Measurements from ENCODE around the gene CARMIL1.
A peak's percentile ranks its signal among the peaks of the same experiment; 100 is the strongest.

CARMIL1 gene

DNA sequence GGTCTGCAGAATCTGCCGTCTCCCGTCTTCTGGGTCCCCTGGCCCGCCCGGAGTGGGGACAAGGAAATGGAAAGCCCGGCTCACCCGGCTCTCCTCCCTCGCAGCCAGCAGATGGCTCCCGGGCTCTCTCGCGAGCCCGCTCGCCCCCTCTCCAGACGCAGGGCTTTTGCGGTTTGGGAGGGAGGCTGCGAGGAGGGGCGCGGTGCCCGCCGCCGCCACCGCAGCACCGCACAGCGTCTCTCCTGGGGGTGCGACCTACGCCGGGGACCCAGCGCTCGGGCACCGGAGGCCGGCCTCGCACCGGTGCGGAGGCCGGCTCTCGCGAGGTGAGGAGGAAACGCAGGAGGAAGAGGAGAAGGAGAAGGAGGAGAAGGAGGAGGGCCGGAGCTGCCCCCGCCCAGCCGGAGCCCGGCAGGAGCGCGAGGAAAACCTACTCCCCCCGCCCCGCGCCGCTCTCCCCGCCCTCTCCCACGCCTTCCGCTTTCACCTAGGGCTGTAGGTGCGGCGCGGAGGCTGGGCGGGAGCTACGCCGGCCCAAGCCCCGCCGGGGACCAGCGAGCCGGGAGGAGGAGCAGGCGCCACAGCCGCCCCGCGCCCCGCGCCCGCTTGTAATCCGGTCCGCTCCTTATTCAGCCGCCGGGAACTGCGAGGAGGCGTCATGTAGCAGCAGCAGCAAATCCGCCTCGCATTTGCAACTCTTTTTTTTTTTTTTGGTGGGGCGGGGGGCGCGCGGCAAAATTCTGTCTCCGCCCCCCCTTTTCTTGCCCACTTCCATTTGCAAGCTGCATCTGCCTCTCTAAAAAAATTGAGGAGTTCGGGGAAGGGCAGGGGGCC, at the start of gene CARMIL1:
Gene CARMIL1, plus strand, starts transcription at position 461 of the 834 bp plus-strand sequence. CDS start 422 bp downstream, outside the sequence.
- Histone ChIP-seq H3K36me3 (ENCODE audit: low read depth) (no peaks in the 10 kb centered on the region), H3K9me3 (ENCODE audit: severe bottlenecking) (no peaks in the 10 kb centered on the region), H3K4me1 (ENCODE audit: insufficient read depth, poor library complexity, severe bottlenecking) (peaks cover 17% of the 10 kb centered on the region), H3K27ac (ENCODE audit: poor library complexity, severe bottlenecking) (peak within 1 kb of the TSS; percentile 58), H3K4me3 (ENCODE audit: severe bottlenecking) (peak within 1 kb of the TSS; percentile 97), H3K27me3 (ENCODE audit: insufficient read depth, poor library complexity, severe bottlenecking) (no peaks in the 10 kb centered on the region)
- ATAC-seq (ENCODE audit: low read depth) (peak; percentile 87), DNase-seq (ENCODE audit: low spot score) (peak; percentile 90)
- TF ChIP-seq, protein P1, sequence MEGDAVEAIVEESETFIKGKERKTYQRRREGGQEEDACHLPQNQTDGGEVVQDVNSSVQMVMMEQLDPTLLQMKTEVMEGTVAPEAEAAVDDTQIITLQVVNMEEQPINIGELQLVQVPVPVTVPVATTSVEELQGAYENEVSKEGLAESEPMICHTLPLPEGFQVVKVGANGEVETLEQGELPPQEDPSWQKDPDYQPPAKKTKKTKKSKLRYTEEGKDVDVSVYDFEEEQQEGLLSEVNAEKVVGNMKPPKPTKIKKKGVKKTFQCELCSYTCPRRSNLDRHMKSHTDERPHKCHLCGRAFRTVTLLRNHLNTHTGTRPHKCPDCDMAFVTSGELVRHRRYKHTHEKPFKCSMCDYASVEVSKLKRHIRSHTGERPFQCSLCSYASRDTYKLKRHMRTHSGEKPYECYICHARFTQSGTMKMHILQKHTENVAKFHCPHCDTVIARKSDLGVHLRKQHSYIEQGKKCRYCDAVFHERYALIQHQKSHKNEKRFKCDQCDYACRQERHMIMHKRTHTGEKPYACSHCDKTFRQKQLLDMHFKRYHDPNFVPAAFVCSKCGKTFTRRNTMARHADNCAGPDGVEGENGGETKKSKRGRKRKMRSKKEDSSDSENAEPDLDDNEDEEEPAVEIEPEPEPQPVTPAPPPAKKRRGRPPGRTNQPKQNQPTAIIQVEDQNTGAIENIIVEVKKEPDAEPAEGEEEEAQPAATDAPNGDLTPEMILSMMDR (IDR thresholded peaks at IDR 0.05; ENCODE audit: poor library complexity, severe bottlenecking), result peak; percentile 87

DNA sequence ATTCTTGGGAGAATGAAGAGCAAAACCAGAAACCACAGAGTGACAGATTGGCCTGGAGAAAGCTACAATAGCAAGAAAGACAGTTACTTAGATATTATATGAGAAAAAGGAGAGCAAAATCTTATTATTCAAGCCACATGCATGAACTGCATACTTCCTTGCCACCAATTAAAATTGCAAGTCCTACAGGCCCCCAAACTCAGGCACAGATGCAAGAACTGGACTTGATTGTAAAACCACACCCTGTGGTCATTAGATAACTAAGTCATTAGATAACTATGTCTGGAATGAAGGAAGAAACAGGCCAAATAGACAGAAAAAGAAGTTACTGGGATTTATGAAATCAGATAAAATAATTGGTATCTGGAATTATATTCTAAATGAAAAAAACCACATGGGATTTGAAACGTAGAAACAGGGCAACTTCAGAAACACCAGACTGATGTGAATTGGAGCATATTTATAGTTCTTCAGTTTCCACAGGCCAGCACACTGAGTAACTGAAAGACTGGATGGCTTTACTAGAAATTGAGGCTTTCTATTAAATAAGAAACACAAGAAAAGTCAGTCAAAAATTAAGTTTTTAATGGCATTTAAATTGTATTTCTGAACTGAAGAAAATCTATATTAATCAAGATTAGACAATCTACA, 49.4 kb upstream of the CARMIL1 start:
- TF ChIP-seq, protein P1 (IDR thresholded peaks at IDR 0.05; ENCODE audit: poor library complexity, severe bottlenecking), result no peak
- no peak for DNase-seq (ENCODE audit: low spot score)

DNA sequence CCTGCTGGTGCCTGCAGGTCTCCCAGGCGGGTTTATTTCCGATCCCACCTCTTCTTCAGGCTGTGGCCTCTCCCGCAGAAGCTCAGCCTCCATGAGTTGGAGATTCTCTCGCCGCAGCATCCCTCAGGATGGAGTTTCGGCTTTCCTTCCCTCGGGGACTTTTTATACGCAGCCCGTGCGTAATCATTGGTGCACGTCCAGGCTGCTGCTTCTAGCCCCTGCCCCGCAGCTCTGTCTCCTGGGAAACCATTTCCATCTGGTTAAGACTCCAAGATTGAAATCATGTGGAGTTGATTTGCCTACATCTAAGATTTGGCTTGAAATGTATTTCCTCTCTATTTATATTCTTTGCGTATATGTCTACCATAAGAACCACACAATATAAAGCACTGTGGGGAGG, 46.7 kb upstream of the CARMIL1 start:
- TF ChIP-seq, protein P1 (IDR thresholded peaks at IDR 0.05; ENCODE audit: poor library complexity, severe bottlenecking), result no peak
- no peaks in the 10 kb centered on the region for H3K27me3 ChIP-seq (ENCODE audit: insufficient read depth, poor library complexity, severe bottlenecking)
- no peak for DNase-seq (ENCODE audit: low spot score)
- H3K4me1 ChIP-seq (ENCODE audit: insufficient read depth, poor library complexity, severe bottlenecking), result peaks cover 13% of the 10 kb centered on the region
- no peaks in the 10 kb centered on the region for H3K36me3 ChIP-seq (ENCODE audit: low read depth)
- no peaks in the 10 kb centered on the region for H3K9me3 ChIP-seq (ENCODE audit: severe bottlenecking)
- H3K27ac ChIP-seq (ENCODE audit: poor library complexity, severe bottlenecking), result no peak overlapping the region
- ATAC-seq (ENCODE audit: low read depth), result no peak
- H3K4me3 ChIP-seq (ENCODE audit: severe bottlenecking), result no peak overlapping the region

More for the DNA sequence above, 49.4 kb upstream of the CARMIL1 start:
- Histone ChIP-seq H3K27me3 (ENCODE audit: insufficient read depth, poor library complexity, severe bottlenecking) (no peaks in the 10 kb centered on the region), H3K4me1 (ENCODE audit: insufficient read depth, poor library complexity, severe bottlenecking) (peaks cover 13% of the 10 kb centered on the region), H3K4me3 (ENCODE audit: severe bottlenecking) (no peak overlapping the region), H3K36me3 (ENCODE audit: low read depth) (no peaks in the 10 kb centered on the region), H3K9me3 (ENCODE audit: severe bottlenecking) (no peaks in the 10 kb centered on the region), H3K27ac (ENCODE audit: poor library complexity, severe bottlenecking) (peak overlapping the region; percentile 64)
- ATAC-seq (ENCODE audit: low read depth), result peak; percentile 79

DNA sequence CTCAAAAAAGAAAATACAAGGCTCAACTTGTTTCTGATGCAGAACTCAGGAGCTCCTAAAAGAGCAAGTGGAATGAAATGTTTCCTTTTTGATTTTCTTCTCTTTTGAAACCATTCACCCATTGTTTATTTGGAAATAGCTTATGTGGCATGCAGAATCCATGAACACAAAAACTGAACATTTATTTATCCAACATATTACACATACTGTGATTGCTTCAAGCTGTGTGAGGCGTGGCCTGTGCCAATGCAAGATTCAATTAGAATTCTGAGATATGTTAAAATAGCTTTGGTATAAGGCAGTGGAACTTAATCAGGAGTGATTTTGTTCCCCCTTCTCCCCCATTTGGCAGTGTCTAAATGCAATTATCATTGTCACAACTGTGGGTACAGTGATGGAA, 45.9 kb upstream of the CARMIL1 start:
- H3K27ac ChIP-seq (ENCODE audit: poor library complexity, severe bottlenecking), result no peak overlapping the region
- H3K9me3 ChIP-seq (ENCODE audit: severe bottlenecking), result no peaks in the 10 kb centered on the region
- peaks cover 13% of the 10 kb centered on the region for H3K4me1 ChIP-seq (ENCODE audit: insufficient read depth, poor library complexity, severe bottlenecking)
- DNase-seq (ENCODE audit: low spot score), result no peak
- H3K27me3 ChIP-seq (ENCODE audit: insufficient read depth, poor library complexity, severe bottlenecking), result no peaks in the 10 kb centered on the region
- H3K36me3 ChIP-seq (ENCODE audit: low read depth), result no peaks in the 10 kb centered on the region
- TF ChIP-seq, protein P1 (IDR thresholded peaks at IDR 0.05; ENCODE audit: poor library complexity, severe bottlenecking), result no peak
- ATAC-seq (ENCODE audit: low read depth), result no peak
- H3K4me3 ChIP-seq (ENCODE audit: severe bottlenecking), result no peak overlapping the region
